ENCODE data around the gene CYP2J2. TPM values are rescaled to one million over a fixed set of nuclear protein-coding genes. Genes with fewer than 3 reads are reported as not detected.

CYP2J2 gene
- total RNA-seq, 2 experiments from 2014 or later: not detected

DNA sequence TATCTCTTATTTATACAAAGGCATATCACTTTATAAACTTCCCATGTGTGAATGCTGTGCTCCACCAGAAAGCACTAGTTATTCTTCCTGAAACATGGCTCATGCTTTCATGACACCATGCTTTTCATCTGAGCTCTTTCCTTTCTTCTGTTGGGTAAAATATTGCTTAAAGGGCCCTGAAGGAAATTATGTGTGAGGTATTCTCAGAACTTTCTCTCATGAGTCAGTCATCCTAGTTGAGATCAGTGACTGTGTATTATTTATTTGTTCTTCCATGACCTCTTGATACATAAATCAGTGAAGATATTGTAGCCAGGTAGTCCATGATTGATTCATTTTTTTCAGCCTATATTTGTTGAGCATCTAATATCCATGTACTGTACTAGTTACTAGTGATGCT lies 54.8 kb downstream of the CYP2J2 start:
- Histone ChIP-seq H3K36me3 (ENCODE audit: insufficient read depth, low read length) (no peaks in the 10 kb centered on the region), H3K4me3 (ENCODE audit: low read depth, low read length, poor library complexity, severe bottlenecking) (no peak overlapping the region), H2AFZ (ENCODE audit: low read length) (no peak overlapping the region), H3K27ac (ENCODE audit: low read depth, low read length, poor library complexity, severe bottlenecking) (no peak overlapping the region), H4K20me1 (ENCODE audit: insufficient read depth, low read length) (no peaks in the 10 kb centered on the region), H3K9me3 (ENCODE audit: low read length) (no peaks in the 10 kb centered on the region), H3K4me2 (ENCODE audit: low read length) (no peak overlapping the region), H3K9me2 (ENCODE audit: insufficient read depth, low read length) (no peaks in the 10 kb centered on the region), H3K4me1 (ENCODE audit: insufficient read depth, low read length, poor library complexity, severe bottlenecking) (no peaks in the 10 kb centered on the region), H3K79me2 (ENCODE audit: insufficient read depth, low read depth, low read length) (no peaks in the 10 kb centered on the region)
- CTCF ChIA-PET (ENCODE audit: unreplicated experiment): no interaction called here
- no TSS peak for BruUV-seq (replicated peaks)
- intact Hi-C loops (cut with micrococcal nuclease; ENCODE audit: unreplicated experiment): no loop called here
- DNase-seq (ENCODE audit: low spot score): no peak
- TF ChIP-seq EZH2phosphoT487 (IDR thresholded peaks at IDR 0.05; ENCODE audit: borderline replicate concordance, low read depth, low read length): no peak
- TF ChIP-seq, protein P1, sequence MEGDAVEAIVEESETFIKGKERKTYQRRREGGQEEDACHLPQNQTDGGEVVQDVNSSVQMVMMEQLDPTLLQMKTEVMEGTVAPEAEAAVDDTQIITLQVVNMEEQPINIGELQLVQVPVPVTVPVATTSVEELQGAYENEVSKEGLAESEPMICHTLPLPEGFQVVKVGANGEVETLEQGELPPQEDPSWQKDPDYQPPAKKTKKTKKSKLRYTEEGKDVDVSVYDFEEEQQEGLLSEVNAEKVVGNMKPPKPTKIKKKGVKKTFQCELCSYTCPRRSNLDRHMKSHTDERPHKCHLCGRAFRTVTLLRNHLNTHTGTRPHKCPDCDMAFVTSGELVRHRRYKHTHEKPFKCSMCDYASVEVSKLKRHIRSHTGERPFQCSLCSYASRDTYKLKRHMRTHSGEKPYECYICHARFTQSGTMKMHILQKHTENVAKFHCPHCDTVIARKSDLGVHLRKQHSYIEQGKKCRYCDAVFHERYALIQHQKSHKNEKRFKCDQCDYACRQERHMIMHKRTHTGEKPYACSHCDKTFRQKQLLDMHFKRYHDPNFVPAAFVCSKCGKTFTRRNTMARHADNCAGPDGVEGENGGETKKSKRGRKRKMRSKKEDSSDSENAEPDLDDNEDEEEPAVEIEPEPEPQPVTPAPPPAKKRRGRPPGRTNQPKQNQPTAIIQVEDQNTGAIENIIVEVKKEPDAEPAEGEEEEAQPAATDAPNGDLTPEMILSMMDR (conservative IDR thresholded peaks at IDR 0.05; ENCODE audit: low read length): no peak
- POLR2A ChIA-PET: no interaction called here

DNA sequence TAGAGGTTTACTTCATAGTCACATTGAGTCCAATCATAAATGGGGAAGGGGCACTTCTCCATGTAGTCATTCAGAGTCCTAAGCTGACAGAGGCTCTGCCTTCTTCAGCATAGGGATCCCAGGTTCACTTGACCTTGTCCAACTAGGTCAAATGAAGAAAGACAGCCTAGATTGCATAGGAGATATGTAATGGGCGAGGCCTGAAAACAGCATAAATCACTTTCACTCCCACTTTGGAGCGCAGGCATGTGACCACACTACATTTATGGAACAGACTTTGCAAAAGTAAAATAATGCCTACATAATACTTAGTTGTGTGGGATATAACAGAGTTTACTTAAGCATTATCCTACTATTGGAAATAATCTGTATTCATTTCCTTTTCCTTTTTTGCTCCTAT lies 60.1 kb downstream of the CYP2J2 start:
- DNase-seq (ENCODE audit: low spot score): no peak
- ChIA-PET CTCF (ENCODE audit: unreplicated experiment) (no interaction called here), POLR2A (no interaction called here)
- TF ChIP-seq EZH2phosphoT487 (IDR thresholded peaks at IDR 0.05; ENCODE audit: borderline replicate concordance, low read depth, low read length): no peak
- TF ChIP-seq, protein P1 (conservative IDR thresholded peaks at IDR 0.05; ENCODE audit: low read length): no peak
- no peaks in the 10 kb centered on the region for H3K4me1 ChIP-seq (ENCODE audit: insufficient read depth, low read length, poor library complexity, severe bottlenecking)
- no peaks in the 10 kb centered on the region for H3K9me2 ChIP-seq (ENCODE audit: insufficient read depth, low read length)
- no peak overlapping the region for H3K4me3 ChIP-seq (ENCODE audit: low read depth, low read length, poor library complexity, severe bottlenecking)
- no peaks in the 10 kb centered on the region for H3K36me3 ChIP-seq (ENCODE audit: insufficient read depth, low read length)
- no peaks in the 10 kb centered on the region for H4K20me1 ChIP-seq (ENCODE audit: insufficient read depth, low read length)
- H3K9me3 ChIP-seq (ENCODE audit: low read length): no peaks in the 10 kb centered on the region
- no TSS peak for BruUV-seq (replicated peaks)
- no peak overlapping the region for H3K27ac ChIP-seq (ENCODE audit: low read depth, low read length, poor library complexity, severe bottlenecking)
- H2AFZ ChIP-seq (ENCODE audit: low read length): no peak overlapping the region
- H3K79me2 ChIP-seq (ENCODE audit: insufficient read depth, low read depth, low read length): no peaks in the 10 kb centered on the region
- intact Hi-C loops (cut with micrococcal nuclease; ENCODE audit: unreplicated experiment): no loop called here
- H3K4me2 ChIP-seq (ENCODE audit: low read length): no peak overlapping the region

DNA sequence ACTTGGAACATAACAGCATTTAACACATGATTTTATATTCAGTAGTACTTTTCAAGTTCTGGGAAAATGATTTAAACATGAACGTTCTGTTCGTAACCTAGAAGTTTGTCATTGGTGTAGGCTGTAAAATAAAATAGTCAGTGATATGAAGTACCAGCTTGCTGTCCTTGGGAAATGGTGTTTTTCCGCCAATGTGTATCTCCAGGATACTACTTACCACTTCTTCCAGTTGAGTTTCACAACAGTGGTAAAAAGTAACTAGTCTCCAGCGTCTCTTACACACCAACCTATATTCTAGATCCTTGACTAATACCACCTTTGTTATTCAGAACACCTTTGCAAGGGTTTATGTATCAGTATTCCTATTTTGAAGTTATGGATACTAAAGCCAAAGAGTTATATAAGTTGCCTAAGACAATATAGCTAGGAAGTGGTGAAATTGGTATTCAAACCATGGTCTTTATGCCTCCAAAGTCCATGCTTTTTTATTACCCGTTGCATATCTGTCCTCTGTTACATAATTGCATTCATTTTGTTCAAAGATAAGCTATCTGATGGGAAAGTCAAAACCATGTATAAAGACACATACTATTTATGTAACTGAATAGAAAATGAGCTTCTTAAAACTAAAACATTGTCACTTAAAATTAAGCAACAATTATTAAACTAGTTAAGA lies 68.8 kb downstream of the CYP2J2 start:
- H3K79me2 ChIP-seq (ENCODE audit: insufficient read depth, low read depth, low read length): no peaks in the 10 kb centered on the region
- ChIA-PET POLR2A (interaction anchor here (1.1 kb wide), 1 partner anchor 10 kb away, joined by 3 read pairs; no protein-coding TSS in a partner anchor), CTCF (ENCODE audit: unreplicated experiment) (no interaction called here)
- no peak for TF ChIP-seq EZH2phosphoT487 (IDR thresholded peaks at IDR 0.05; ENCODE audit: borderline replicate concordance, low read depth, low read length)
- TF ChIP-seq, protein P1 (conservative IDR thresholded peaks at IDR 0.05; ENCODE audit: low read length): no peak
- H3K9me2 ChIP-seq (ENCODE audit: insufficient read depth, low read length): no peaks in the 10 kb centered on the region
- H4K20me1 ChIP-seq (ENCODE audit: insufficient read depth, low read length): no peaks in the 10 kb centered on the region
- no peak for DNase-seq (ENCODE audit: low spot score)
- no peak overlapping the region for H2AFZ ChIP-seq (ENCODE audit: low read length)
- intact Hi-C loops (cut with micrococcal nuclease; ENCODE audit: unreplicated experiment): no loop called here
- no TSS peak for BruUV-seq (replicated peaks)
- no peak overlapping the region for H3K4me3 ChIP-seq (ENCODE audit: low read depth, low read length, poor library complexity, severe bottlenecking)
- H3K4me1 ChIP-seq (ENCODE audit: insufficient read depth, low read length, poor library complexity, severe bottlenecking): no peaks in the 10 kb centered on the region
- no peak overlapping the region for H3K4me2 ChIP-seq (ENCODE audit: low read length)
- H3K27ac ChIP-seq (ENCODE audit: low read depth, low read length, poor library complexity, severe bottlenecking): no peak overlapping the region
- no peaks in the 10 kb centered on the region for H3K36me3 ChIP-seq (ENCODE audit: insufficient read depth, low read length)
- H3K9me3 ChIP-seq (ENCODE audit: low read length): no peaks in the 10 kb centered on the region

Measured in OCI-LY7 (cell line).